HCEC 1CT (cell line): ENCODE results near the gene CHCHD4.

ENCODE experiments used
- DNase-seq: peaks from one replicate; pipeline ENCODE4 v3.0.0-alpha.2; 2017

Gene CHCHD4

DNA sequence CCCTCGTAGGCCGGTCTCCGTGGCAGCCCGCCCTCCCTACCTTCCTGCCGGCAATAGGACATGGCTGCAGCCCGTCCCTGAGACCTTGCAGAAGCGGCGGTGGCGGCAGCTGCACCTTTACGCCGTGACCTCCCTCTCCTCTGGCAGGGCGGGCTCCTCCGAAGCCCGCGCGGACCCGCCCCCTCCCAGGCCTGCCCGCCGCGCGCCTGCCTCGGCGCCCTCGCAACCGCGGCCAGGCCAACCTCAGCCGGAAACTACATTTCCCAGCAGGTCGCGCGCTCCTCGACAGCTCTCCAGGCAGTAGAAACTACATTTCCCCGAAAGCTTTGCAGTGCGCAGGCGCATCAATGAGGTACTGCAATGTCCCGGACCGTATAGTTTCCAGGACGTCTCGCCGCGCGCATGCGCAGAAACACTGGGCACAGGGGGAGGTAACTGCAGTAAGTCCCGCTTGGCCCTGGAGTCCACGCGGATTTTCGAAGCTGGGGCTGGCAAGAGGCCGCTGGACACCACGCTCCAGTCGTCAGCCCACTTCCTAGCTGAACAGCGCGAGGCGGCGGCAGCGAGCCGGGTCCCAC lies at the start of gene CHCHD4, which contains the start of gene TMEM43:
Gene CHCHD4, minus strand, starts transcription at position 256 of the 578 bp plus-strand sequence. Its CDS starts 194 bp downstream, at position 62.
Gene TMEM43, plus strand, starts transcription at position 438 of the 578 bp plus-strand sequence. CDS start 142 bp downstream, outside the sequence.
- DNase-seq, result peak; percentile 99

GRCh38 chr3:14172496-14172895 lies 47.8 kb upstream of the CHCHD4 start:
- no peak for DNase-seq

DNA sequence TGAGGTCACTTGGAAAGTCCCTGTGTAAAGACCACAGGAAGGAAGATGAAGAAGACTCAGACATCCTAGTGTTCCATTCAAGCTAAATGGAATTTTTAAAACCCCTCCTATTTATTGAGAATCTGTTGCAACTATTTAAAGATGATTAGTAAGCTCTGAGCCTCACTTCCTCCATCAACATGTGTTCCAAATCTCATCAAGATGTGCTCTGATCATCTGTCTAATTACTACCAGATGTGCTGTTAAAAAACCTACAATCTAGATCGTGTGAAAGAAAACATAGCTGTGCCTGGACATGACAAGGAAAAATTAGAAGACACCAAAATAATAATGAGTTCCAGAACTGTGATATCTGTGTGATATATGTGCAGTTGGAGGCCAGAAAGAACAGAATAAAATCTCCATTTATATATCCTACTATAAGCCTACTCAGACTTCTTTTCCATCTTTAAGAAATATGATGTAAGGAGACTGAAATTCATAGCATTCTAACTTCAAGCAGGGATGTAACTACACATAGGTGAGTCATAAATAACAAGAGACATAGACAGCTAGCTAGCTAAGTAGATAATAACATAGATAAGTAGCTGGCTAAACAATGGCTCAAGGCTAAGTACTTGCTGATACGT lies 46.0 kb upstream of the CHCHD4 start:
- DNase-seq, result peak; percentile 85

DNA sequence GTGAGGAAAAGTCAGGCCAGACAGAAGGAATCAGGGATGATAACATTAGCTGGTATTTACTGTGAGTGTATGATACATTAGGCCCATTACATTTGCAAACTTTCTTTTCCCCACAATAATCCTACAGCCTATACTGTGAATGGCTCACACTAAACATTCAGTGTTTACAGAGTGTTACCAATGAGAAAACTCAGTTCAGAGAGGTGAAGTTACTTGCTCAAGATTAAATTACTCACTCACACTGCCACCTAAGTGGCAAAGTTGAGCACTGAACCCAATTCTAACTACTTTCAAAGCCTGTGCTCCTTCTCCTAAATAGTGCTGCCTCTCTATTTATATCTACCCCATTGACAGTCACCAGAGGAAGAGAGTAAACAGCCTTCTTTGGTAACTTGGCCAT lies 45.2 kb upstream of the CHCHD4 start:
- peak; percentile 37 for DNase-seq

GRCh38 chr3:14169435-14169834 lies 44.8 kb upstream of the CHCHD4 start:
- no peak for DNase-seq

- DNase-seq, result no peak
Observed at GRCh38 chr3:14166877-14167603, 42.4 kb upstream of the CHCHD4 start.

- no peak for DNase-seq
Observed at GRCh38 chr3:14162178-14162577, 37.5 kb upstream of the CHCHD4 start.

- no peak for DNase-seq
Observed at GRCh38 chr3:14161282-14161681, 36.6 kb upstream of the CHCHD4 start.

- DNase-seq, result no peak
Observed at GRCh38 chr3:14159426-14159825, 34.8 kb upstream of the CHCHD4 start.

GRCh38 chr3:14158370-14158769 lies 33.7 kb upstream of the CHCHD4 start:
- DNase-seq, result no peak

DNA sequence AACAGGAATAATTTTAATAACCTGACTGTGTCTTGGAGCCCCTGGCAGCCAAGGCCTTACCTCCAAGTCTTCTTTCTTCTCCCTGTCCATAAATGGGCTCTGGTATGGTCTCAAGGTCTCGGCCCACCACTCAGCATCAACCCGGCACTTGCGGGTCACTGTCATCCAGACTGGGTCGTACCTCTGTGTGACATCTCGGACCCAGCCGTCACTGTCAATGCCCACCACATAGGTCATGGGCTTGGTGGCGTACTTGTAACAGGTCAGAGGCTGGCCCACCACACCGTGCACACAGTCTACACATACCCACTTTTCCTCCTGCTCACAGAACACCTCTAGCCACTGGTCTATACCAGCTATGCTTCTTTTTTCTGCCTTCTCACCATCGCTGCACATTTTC lies 33.3 kb upstream of the CHCHD4 start:
- no peak for DNase-seq

GRCh38 chr3:14156843-14157561 lies 32.3 kb upstream of the CHCHD4 start:
- no peak for DNase-seq

GRCh38 chr3:14156201-14156600 lies 31.5 kb upstream of the CHCHD4 start:
- no peak for DNase-seq

DNA sequence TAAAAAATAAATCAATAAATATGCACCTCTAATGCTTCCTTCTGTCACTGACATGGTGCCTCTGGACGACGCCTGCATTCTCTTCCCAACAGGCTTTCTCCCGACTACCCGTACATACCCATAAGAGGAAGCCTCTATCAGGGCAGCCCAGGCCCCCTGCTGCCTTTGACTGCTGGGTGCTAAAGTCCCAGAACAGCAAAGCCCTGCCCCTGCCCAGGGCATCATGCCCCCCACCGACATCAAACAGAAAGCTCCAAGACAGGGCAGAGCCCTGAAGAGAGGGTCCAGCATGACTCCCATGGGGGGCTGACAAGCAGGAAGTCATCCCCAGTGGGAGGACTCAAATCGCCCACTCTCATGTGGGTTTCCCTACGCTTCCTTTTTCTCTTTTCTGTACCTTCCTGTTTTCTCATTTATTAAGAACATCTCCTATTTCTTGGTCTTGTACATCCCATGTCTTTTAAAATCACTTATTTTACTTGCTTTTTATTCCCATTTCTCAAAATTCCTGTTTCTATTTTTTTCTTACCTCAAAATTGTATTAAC lies 30.3 kb upstream of the CHCHD4 start:
- DNase-seq, result no peak

DNA sequence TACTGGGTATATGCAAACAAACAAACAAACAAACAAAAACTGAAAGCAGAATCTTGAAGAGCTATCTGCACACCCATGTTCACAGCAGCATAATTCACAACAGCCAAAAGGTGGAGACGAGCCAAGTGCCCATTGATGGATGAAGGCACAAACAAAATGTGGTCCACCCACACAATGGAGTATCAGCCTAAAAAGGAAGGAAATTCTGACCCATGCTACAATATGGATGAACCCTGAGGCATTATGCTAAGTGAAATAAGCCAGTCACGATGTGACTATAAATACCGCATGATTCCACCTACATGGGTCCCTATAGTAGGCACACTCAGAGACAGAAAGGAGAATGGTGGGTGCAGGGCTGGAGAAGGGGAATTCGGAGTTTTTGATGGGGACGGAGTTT lies 29.6 kb upstream of the CHCHD4 start:
- no peak for DNase-seq

DNA sequence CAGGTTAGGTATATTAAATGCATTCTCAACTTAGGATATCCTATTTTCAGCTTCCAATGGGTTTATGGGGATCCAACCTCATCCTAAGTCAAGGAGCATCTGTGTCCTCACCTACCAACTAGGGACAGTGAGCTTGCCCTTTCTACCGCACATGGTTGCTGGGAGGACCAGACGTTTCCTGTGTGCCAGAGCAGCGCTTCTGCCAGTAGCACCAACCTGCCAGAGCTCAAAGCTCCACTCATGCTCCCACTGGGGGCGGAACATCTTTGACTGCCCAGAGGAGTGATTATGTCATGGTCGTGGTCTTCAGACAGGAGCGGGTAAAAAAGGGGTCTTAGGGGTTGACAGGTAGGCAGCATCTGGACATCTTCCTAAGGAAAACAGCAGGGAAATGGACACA lies 29.0 kb upstream of the CHCHD4 start:
- no peak for DNase-seq

- no peak for DNase-seq
Observed at GRCh38 chr3:14152963-14153355, 28.3 kb upstream of the CHCHD4 start.

GRCh38 chr3:14152233-14152962 lies 27.7 kb upstream of the CHCHD4 start:
- DNase-seq, result no peak

- DNase-seq, result no peak
Observed at GRCh38 chr3:14151471-14152083, 26.9 kb upstream of the CHCHD4 start.

DNA sequence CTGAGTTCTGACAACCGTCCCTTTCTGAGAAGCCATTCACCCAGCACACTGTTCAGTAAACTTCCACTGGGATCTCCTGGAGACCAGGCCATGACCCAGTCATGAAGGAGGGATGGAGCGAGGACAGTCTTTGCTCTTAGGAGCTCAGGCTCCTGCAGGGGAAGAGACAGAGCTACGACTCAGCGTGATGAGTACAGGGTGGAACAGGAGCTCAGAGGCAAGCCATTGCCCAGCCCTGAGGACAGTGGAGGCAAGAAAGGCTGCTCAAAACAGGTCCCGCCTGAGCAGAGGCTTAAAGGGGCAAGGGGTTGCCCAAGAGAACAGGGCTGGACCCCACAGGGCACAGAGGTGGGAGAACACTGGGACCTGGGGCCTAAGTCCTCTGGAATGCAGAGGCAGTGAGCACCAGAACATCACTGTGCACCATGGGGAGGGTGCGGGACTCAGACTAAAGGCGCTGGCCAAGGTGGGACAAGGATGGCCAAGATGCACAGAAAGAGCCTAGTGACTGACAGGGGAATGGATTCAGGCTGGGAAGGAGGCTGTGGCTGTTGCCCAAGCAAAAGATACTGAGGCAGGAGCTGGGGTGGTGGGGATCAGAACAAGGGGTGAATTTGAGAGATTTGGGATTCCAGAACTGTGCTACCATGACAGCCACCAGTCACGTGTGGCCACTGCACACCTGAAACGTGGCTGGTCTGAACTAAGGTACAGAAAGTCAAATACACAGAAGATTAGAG lies 26.0 kb upstream of the CHCHD4 start:
- DNase-seq, result no peak

DNA sequence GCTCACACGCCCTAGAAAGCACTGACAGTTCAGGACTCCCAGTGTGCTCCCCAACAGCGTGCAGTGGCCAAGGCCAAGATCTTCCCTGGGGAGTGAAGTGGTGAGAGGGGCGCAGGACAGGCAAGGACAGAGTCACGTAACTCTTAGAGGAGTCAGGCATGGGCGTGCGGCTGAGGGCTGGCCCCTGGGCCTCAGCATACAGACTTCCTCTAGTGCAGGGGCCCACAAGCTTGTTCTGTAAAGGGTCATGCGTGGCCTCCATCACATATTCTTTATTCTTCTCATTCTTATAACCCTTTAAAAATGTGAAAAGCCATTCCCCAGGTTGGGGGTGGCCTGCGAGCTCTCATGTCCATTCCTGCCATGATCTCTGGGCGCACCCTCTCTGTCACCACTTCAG lies 25.4 kb upstream of the CHCHD4 start:
- DNase-seq, result no peak
